HepG2 (cell line): ENCODE measurements around the gene NLRC5.

ENCODE experiments used
- E2F5 ChIP-seq: sonication (generic); formaldehyde crosslinking; conservative IDR thresholded peaks from 2 replicates; pipeline ENCODE4 v1.4.0; 2020; ENCODE audit warnings: missing genetic modification reagents
- MTA1 ChIP-seq: sonication (generic); formaldehyde crosslinking; IDR thresholded peaks from 2 replicates; pipeline ENCODE4 v1.4.0; 2020; ENCODE audit warnings: missing genetic modification reagents, mild to moderate bottlenecking, borderline replicate concordance
- YY1 ChIP-seq: IDR thresholded peaks from 2 replicates; pipeline ENCODE4 v1.6.1; 2011; ENCODE audit warnings: low read length, low read depth, moderate library complexity, mild to moderate bottlenecking; ENCODE audit not compliant: insufficient read depth, insufficient replicate concordance
- ZNF296 ChIP-seq: sonication (generic); formaldehyde crosslinking; conservative IDR thresholded peaks from 2 replicates; pipeline ENCODE4 v1.5.0; 2020; ENCODE audit warnings: mild to moderate bottlenecking, missing genetic modification reagents
- ZNF558 ChIP-seq: sonication (generic); formaldehyde crosslinking; IDR thresholded peaks from 2 replicates; pipeline ENCODE4 v1.9.0; 2022; ENCODE audit warnings: mild to moderate bottlenecking, missing genetic modification reagents, borderline replicate concordance
- TF ChIP-seq, protein P1 (sequence below): sonication (generic); formaldehyde crosslinking; IDR thresholded peaks from 2 replicates; pipeline ENCODE4 v1.5.0; 2020; ENCODE audit warnings: mild to moderate bottlenecking, missing genetic modification reagents, moderate library complexity

DNA sequence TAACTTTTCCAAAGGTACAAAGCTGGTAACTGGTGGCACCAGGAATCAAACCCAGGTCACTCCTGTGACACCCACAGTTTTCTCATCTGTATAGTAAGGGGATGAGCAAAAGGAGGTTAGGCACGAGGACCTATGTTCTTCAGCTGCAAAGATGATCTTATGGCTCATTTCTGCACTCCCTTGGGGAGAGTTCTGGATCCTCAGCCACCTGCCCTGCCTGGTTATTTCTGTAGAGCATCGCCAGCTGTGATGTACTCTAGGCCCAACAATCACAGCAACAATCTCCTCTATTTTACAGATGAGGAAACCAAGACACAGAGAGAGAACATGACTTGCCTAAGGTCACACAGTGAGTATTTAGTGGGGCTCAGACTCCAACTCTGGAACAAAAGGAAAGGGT lies 97.6 kb downstream of the NLRC5 start:
- TF ChIP-seq YY1 (no peak), ZNF296 (no peak), E2F5 (CRISPR knock-in tag) (no peak), MTA1 (CRISPR knock-in tag) (no peak), ZNF558 (CRISPR knock-in tag) (no peak)
- TF ChIP-seq, protein P1, sequence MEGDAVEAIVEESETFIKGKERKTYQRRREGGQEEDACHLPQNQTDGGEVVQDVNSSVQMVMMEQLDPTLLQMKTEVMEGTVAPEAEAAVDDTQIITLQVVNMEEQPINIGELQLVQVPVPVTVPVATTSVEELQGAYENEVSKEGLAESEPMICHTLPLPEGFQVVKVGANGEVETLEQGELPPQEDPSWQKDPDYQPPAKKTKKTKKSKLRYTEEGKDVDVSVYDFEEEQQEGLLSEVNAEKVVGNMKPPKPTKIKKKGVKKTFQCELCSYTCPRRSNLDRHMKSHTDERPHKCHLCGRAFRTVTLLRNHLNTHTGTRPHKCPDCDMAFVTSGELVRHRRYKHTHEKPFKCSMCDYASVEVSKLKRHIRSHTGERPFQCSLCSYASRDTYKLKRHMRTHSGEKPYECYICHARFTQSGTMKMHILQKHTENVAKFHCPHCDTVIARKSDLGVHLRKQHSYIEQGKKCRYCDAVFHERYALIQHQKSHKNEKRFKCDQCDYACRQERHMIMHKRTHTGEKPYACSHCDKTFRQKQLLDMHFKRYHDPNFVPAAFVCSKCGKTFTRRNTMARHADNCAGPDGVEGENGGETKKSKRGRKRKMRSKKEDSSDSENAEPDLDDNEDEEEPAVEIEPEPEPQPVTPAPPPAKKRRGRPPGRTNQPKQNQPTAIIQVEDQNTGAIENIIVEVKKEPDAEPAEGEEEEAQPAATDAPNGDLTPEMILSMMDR (CRISPR knock-in tag) = no peak
